GM23248 (cell line): ENCODE data around the gene CCDC107. TPM values are rescaled to one million over a fixed set of nuclear protein-coding genes. Genes with fewer than 3 reads are reported as not detected.

Experiments
- DNase-seq: peaks from one replicate; pipeline ENCODE4 v3.0.0-alpha.2; 2015
- H2AFZ ChIP-seq: fragments of 200-600 bp; sonication (generic); 2 replicates; pipeline ENCODE4 v1.6.1; 2016; ENCODE audit warnings: antibody characterized with exemption
- H3F3A ChIP-seq: fragments of 200-600 bp; sonication (generic); 2 replicates; pipeline ENCODE4 v1.6.1; 2016; ENCODE audit warnings: mild to moderate bottlenecking, antibody characterized with exemption, mixed run types; ENCODE audit not compliant: insufficient read depth
- H3K27ac ChIP-seq: fragments of 200-600 bp; sonication (generic); 2 replicates; pipeline ENCODE4 v1.5.1; 2016; ENCODE audit warnings: mild to moderate bottlenecking
- H3K27me3 ChIP-seq: fragments of 200-600 bp; sonication (generic); replicated peaks from 2 replicates; pipeline ENCODE4 v1.6.1; 2016; ENCODE audit warnings: mild to moderate bottlenecking; ENCODE audit not compliant: insufficient read depth
- H3K36me3 ChIP-seq: fragments of 200-600 bp; sonication (generic); 2 replicates; pipeline ENCODE4 v1.6.1; 2016; ENCODE audit warnings: low read depth, mild to moderate bottlenecking
- H3K4me1 ChIP-seq: fragments of 200-600 bp; sonication (generic); 2 replicates; pipeline ENCODE4 v1.6.1; 2016; ENCODE audit warnings: mild to moderate bottlenecking; ENCODE audit not compliant: insufficient read depth
- H3K4me2 ChIP-seq: fragments of 200-600 bp; sonication (generic); one replicate; pipeline ENCODE4 v1.6.1; 2016; ENCODE audit warnings: mild to moderate bottlenecking; ENCODE audit not compliant: unreplicated experiment
- H3K4me3 ChIP-seq: fragments of 200-600 bp; sonication (generic); 2 replicates; pipeline ENCODE4 v1.5.1; 2016; ENCODE audit warnings: mild to moderate bottlenecking
- H3K79me2 ChIP-seq: fragments of 200-600 bp; sonication (generic); 2 replicates; pipeline ENCODE4 v1.6.1; 2016; ENCODE audit warnings: mild to moderate bottlenecking; ENCODE audit not compliant: insufficient read depth
- H3K9ac ChIP-seq: fragments of 200-600 bp; sonication (generic); 2 replicates; pipeline ENCODE4 v1.6.1; 2016; ENCODE audit warnings: mild to moderate bottlenecking
- H3K9me2 ChIP-seq: fragments of 200-600 bp; sonication (generic); 2 replicates; pipeline ENCODE4 v1.6.1; 2016; ENCODE audit warnings: mixed run types, mild to moderate bottlenecking, moderate library complexity; ENCODE audit not compliant: insufficient read depth
- H3K9me3 ChIP-seq: fragments of 200-600 bp; sonication (generic); one replicate; pipeline ENCODE4 v1.6.1; 2017; ENCODE audit warnings: low read depth
- H4K20me1 ChIP-seq: fragments of 200-600 bp; sonication (generic); 2 replicates; pipeline ENCODE4 v1.6.0; 2016; ENCODE audit not compliant: insufficient read depth
- EZH2 ChIP-seq: fragments of 200-600 bp; sonication (generic); IDR thresholded peaks from 2 replicates; pipeline ENCODE4 v1.6.1; 2018; ENCODE audit warnings: antibody characterized with exemption, mild to moderate bottlenecking; ENCODE audit not compliant: insufficient read depth, poor library complexity, severe bottlenecking
- EZH2phosphoT487 ChIP-seq: fragments of 200-600 bp; sonication (generic); IDR thresholded peaks from 2 replicates; pipeline ENCODE4 v1.6.1; 2018; ENCODE audit warnings: antibody characterized with exemption, moderate library complexity, mild to moderate bottlenecking, low read depth; ENCODE audit not compliant: insufficient read depth
- WGBS, 2 experiments: methylation state at CpG; one replicate each; pipeline ENCODE4 v1.1.6; 2015 to 2017; ENCODE audit warnings: low lambda C conversion rate in 2 of 2, low coverage in 1 of 2; ENCODE audit errors: missing lambda C conversion rate in 2 of 2; 5-methylcytosine and 5-hydroxymethylcytosine counted together
- in situ Hi-C: fragments of 300-500 bp; cut with MboI; formaldehyde crosslinking; loops from 2 replicates; pipeline ENCODE4 v1.15.0; 2020
- polyA plus RNA-seq: library from polyadenylated mRNA; unstranded; fragments of >200 nt; fragmentation: Nextera tagmentation; extraction: Ambion mirVana; gene quantifications from 2 replicates; pipeline ENCODE4 v1.2.1, GENCODE V29; 2016
- total RNA-seq: library from RNA; depleted of rRNA; stranded (reverse); fragments of >200 nt; shearing (Covaris generic); gene quantifications from 2 replicates; pipeline ENCODE4 v1.2.3, GENCODE V29; 2014

The CCDC107 gene
- total and polyA plus RNA-seq, 2 experiments from 2014 or later = 28.6 to 52.8 TPM

- Histone ChIP-seq H3K27me3 (no peaks in the 10 kb centered on the region), H3K9me3 (no peaks in the 10 kb centered on the region), H3K36me3 (peaks cover 60% of the 10 kb centered on the region), H3K4me3 (no peak overlapping the region), H3K79me2 (peaks cover 21% of the 10 kb centered on the region), H2AFZ (no peak overlapping the region), H4K20me1 (no peaks in the 10 kb centered on the region), H3K4me2 (no peak overlapping the region), H3K27ac (peak overlapping the region; percentile 86), H3F3A (peaks cover 91% of the 10 kb centered on the region), H3K4me1 (peaks cover 24% of the 10 kb centered on the region), H3K9ac (no peak overlapping the region), H3K9me2 (no peaks in the 10 kb centered on the region)
- TF ChIP-seq EZH2 (no peak), EZH2phosphoT487 (no peak)
- DNase-seq = peak; percentile 66
- WGBS, 2 experiments = 59 to 62% methylated on average over 9 of the region's 9 CpGs
- in situ Hi-C loops = no loop called here
Observed at GRCh38 chr9:35696520-35697215, 38.6 kb downstream of the CCDC107 start.

GRCh38 chr9:35697486-35697885 lies 39.4 kb downstream of the CCDC107 start:
- in situ Hi-C loops = no loop called here
- no peak overlapping the region for H3K27ac ChIP-seq
- H3F3A ChIP-seq = peaks cover 91% of the 10 kb centered on the region
- peaks cover 24% of the 10 kb centered on the region for H3K79me2 ChIP-seq
- no peaks in the 10 kb centered on the region for H4K20me1 ChIP-seq
- no peaks in the 10 kb centered on the region for H3K9me3 ChIP-seq
- WGBS, 2 experiments = 82 to 87% methylated on average over 12 to 14 of the region's 14 CpGs
- TF ChIP-seq EZH2 (no peak), EZH2phosphoT487 (no peak)
- H3K36me3 ChIP-seq = peaks cover 68% of the 10 kb centered on the region
- H3K9ac ChIP-seq = no peak overlapping the region
- no peak overlapping the region for H3K4me2 ChIP-seq
- DNase-seq = no peak
- no peak overlapping the region for H2AFZ ChIP-seq
- no peak overlapping the region for H3K4me3 ChIP-seq
- no peaks in the 10 kb centered on the region for H3K9me2 ChIP-seq
- H3K4me1 ChIP-seq = peaks cover 20% of the 10 kb centered on the region
- no peaks in the 10 kb centered on the region for H3K27me3 ChIP-seq

DNA sequence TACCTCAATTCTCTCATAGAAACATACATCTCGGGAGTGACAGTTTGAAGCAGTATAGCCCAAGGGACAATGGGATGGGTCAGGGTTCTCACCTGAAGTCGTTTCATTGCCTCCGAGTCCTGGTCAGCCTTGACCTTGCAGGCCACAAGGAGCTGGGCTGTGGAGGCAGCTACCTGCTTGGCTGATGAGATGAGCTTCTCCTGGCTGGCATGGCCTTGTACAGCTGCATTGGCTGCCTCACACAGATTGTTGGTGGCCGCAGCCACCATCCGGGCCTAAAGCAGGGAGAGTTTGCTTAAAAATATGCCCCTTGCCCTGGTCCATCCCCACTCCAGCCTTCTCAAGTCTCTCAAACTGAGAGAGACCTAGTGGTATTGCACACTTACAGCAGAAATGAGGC lies 40.1 kb downstream of the CCDC107 start:
- peaks cover 24% of the 10 kb centered on the region for H3K79me2 ChIP-seq
- DNase-seq = no peak
- in situ Hi-C loops = no loop called here

GRCh38 chr9:35700031-35700430 lies 41.9 kb downstream of the CCDC107 start:
- Histone ChIP-seq H3K9ac (no peak overlapping the region), H3K4me2 (no peak overlapping the region), H3K4me1 (peaks cover 13% of the 10 kb centered on the region), H3K9me2 (no peaks in the 10 kb centered on the region), H3F3A (peaks cover 89% of the 10 kb centered on the region), H2AFZ (no peak overlapping the region), H4K20me1 (no peaks in the 10 kb centered on the region), H3K36me3 (peaks cover 92% of the 10 kb centered on the region), H3K9me3 (no peaks in the 10 kb centered on the region), H3K27ac (no peak overlapping the region), H3K4me3 (no peak overlapping the region), H3K79me2 (peaks cover 27% of the 10 kb centered on the region), H3K27me3 (no peaks in the 10 kb centered on the region)
- in situ Hi-C loops = loop anchor here (25.0 kb wide), 1 partner anchor 88 kb away; the partner anchor contains the start of genes CD72 and TESK1
- no peak for TF ChIP-seq EZH2
- 87 to 89% methylated on average over 11 of the region's 11 CpGs for WGBS, 2 experiments
- DNase-seq = no peak

More for the DNA sequence above, 40.1 kb downstream of the CCDC107 start:
- Histone ChIP-seq H3K9ac (no peak overlapping the region), H3K27me3 (no peaks in the 10 kb centered on the region), H3K27ac (no peak overlapping the region), H2AFZ (no peak overlapping the region), H3K4me2 (no peak overlapping the region), H3K36me3 (peaks cover 76% of the 10 kb centered on the region), H3K4me3 (no peak overlapping the region), H3F3A (peaks cover 95% of the 10 kb centered on the region), H3K4me1 (peaks cover 20% of the 10 kb centered on the region), H3K9me2 (no peaks in the 10 kb centered on the region), H4K20me1 (no peaks in the 10 kb centered on the region), H3K9me3 (no peaks in the 10 kb centered on the region)
- no peak for TF ChIP-seq EZH2phosphoT487
- TF ChIP-seq EZH2 = no peak
- 78 to 85% methylated on average over 5 of the region's 5 CpGs for WGBS, 2 experiments
